Psoas muscle (tissue), 8 donors: Measurements from ENCODE around the gene ATF6. TPM values are rescaled to one million over a fixed set of nuclear protein-coding genes. Genes with fewer than 3 reads are reported as not detected.

Experiments used
- ATAC-seq, 4 donors: fragments of 200-7000 bp; cut with Tn5 transposase; one replicate each; pipeline ENCODE4 v1.9.1; 2020; ENCODE audit warnings: moderate library complexity in 3 of 4, mild to moderate bottlenecking in 2 of 4
- DNase-seq, 2 donors: peaks; one replicate each; pipeline ENCODE4 v3.0.0-alpha.2; 2020
- H3K27ac ChIP-seq: fragments of 200-600 bp; one replicate; pipeline ENCODE4 v1.8.0; 2022
- H3K27me3 ChIP-seq, 3 donors: fragments of 200-600 bp in 1 of 3; one replicate each; pipeline versions ENCODE4 v1.6.1 to v1.8.0; 2013 to 2022; ENCODE audit warnings: low read length in 2 of 3, mild to moderate bottlenecking in 2 of 3, moderate library complexity in 1 of 3; ENCODE audit not compliant: insufficient read depth in 3 of 3
- H3K36me3 ChIP-seq, 2 donors: fragments of 200-600 bp in 1 of 2; one replicate each; pipeline versions ENCODE4 v1.6.1 to v1.8.0; 2013 to 2022; ENCODE audit warnings: low read depth in 1 of 2, mild to moderate bottlenecking in 1 of 2, moderate library complexity in 1 of 2; ENCODE audit not compliant: insufficient read depth in 1 of 2
- H3K4me1 ChIP-seq: fragments of 200-600 bp; one replicate; pipeline ENCODE4 v1.8.0; 2022
- H3K4me3 ChIP-seq: fragments of 200-600 bp; one replicate; pipeline ENCODE4 v1.8.0; 2022; ENCODE audit warnings: mild to moderate bottlenecking
- H3K9me3 ChIP-seq: fragments of 200-600 bp; one replicate; pipeline ENCODE4 v1.8.0; 2022
- WGBS, 3 donors: extraction: QIAGEN DNeasy Blood & Tissue Kit; methylation state at CpG; one replicate each; pipeline versions ENCODE4 v1.1.6 to v1.1.7; 2013; 5-methylcytosine and 5-hydroxymethylcytosine counted together
- intact Hi-C, 2 donors: fragments of 100-400 bp; cut with DNase I; formaldehyde crosslinking; loops; one replicate each; pipeline versions ENCODE4 v1.11.0 to v1.14.2; 2022
- polyA plus RNA-seq, 3 donors: library from polyadenylated mRNA; stranded (reverse); fragments of 200-250 nt; gene quantifications; one replicate each; pipeline ENCODE4 v1.2.3, GENCODE V29; 2013
- total RNA-seq, 4 donors: library from RNA; stranded (reverse); fragmentation: NEBNext Ultra II Directional in 2 of 4; extraction: Animal tissue kit (Norgen Biotek cat#: 25700) in 2 of 4; gene quantifications; one replicate each; pipeline versions ENCODE4 v1.2.1 to v1.2.4, GENCODE V29; 2021 to 2023
- TF ChIP-seq, protein P1 (sequence below): fragments of 200-600 bp; IDR thresholded peaks from one replicate; pipeline ENCODE4 v1.8.0; 2022; ENCODE audit warnings: antibody characterized with exemption
- donor health status: healthy with polysubstance abuse.
- donor health status: DM: no; HTN: no; CAD: no; lungs with moderate emphysema.
- donor health status: Bipolar disorder and iron deficiency.
- donor health status: healthy.
- donor health status: DM: yes; HTN: yes; CAD: no.
- donor health status: DM: no; HTN: no; CAD: no.
- donor health status: DM: no; HTN: no; CAD: no.
- donor health status: DM: yes; HTN: yes; CAD: no.

ATF6 gene
- total and polyA plus RNA-seq, 7 donors = 6.4 to 17.1 (median 11.0) TPM

DNA sequence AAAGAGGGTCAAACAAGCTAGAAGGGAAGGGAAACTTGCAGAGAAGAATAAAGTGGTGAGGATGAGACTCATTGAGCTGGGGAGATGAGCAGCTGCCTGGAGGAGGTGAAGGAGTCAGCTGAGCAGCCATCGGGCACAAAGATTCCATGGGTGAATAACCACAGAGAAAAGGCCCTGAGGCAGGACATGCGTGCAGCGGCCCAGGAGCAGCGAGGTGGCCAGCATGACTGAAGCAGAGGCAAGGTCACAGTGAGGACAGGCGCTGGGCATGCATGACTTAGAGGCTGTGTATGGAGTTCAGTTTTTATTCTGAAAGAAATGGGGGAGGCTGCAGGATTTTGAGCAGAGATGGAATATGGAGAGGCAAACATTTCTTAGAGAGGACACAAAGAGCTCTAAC lies 232.7 kb downstream of the ATF6 start:
- peaks cover 0 to 6% of the 10 kb centered on the region in 2 donors for H3K36me3 ChIP-seq
- intact Hi-C loops = no loop called here
- H3K27ac ChIP-seq = no peak overlapping the region
- TF ChIP-seq, protein P1, sequence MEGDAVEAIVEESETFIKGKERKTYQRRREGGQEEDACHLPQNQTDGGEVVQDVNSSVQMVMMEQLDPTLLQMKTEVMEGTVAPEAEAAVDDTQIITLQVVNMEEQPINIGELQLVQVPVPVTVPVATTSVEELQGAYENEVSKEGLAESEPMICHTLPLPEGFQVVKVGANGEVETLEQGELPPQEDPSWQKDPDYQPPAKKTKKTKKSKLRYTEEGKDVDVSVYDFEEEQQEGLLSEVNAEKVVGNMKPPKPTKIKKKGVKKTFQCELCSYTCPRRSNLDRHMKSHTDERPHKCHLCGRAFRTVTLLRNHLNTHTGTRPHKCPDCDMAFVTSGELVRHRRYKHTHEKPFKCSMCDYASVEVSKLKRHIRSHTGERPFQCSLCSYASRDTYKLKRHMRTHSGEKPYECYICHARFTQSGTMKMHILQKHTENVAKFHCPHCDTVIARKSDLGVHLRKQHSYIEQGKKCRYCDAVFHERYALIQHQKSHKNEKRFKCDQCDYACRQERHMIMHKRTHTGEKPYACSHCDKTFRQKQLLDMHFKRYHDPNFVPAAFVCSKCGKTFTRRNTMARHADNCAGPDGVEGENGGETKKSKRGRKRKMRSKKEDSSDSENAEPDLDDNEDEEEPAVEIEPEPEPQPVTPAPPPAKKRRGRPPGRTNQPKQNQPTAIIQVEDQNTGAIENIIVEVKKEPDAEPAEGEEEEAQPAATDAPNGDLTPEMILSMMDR = no peak
- no peaks in the 10 kb centered on the region for H3K27me3 ChIP-seq
- peaks cover 2% of the 10 kb centered on the region for H3K4me1 ChIP-seq
- ATAC-seq (no peak), DNase-seq (no peak)
- H3K9me3 ChIP-seq = no peaks in the 10 kb centered on the region
- WGBS, 3 donors = 81 to 90% (median 89%) methylated on average over 5 of the region's 5 CpGs
- no peak overlapping the region for H3K4me3 ChIP-seq

DNA sequence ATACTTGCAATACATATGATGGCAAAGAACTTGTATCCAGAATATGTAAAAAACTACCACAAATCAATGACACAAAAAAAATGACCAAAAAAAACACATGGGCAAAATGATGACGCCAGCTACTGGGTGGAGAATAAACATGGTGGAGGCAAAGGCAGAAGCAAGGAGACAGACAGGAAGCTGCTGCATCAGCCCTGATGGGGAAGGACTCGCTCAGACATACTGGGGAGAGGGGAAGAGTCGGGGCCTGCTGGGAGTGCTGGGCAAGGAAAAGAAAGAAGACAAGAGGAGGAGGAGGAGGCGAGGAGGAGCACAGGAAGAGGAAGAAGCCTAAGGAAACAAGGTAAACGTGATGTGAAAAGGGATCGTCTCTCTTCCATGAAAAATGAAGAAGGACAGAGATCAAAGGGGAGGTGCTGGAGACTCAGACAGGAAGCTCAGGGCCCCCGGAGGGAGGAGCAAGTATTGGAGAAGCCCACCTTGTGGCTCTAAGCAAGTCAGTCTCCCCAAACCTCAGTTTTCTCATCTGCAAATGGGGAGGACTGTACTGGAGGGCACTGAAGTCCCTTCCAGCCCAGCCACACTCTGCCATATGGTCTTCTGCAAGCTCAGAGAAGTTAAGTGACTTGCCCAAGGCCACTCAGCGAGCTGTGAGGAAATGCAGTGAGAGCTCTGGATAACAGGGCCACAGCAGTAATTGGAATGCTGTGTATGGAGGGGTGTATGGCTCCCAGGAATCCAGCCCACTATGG lies 233.4 kb downstream of the ATF6 start:
- peaks cover 0 to 6% of the 10 kb centered on the region in 2 donors for H3K36me3 ChIP-seq
- ATAC-seq = no peak
- intact Hi-C loops = no loop called here

DNA sequence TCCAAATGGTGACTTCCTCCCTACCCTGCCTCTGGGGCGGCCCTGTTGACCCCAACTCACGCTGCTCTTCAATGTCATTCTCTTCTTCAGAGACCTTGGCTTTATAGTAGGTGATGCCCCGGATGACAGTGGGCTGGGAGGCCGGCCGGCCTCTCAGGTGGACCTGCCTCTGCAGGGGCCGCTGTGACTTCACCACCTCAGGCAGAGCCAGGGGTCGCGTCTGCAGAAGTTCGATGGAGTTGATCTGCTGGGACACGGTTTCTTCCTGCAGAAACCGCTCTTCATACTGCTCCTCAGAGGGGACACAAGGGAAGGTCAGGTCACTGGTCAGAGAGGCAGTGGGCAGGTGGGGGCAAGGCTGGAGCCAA lies 233.9 kb downstream of the ATF6 start:
- TF ChIP-seq, protein P1 = no peak
- WGBS, 3 donors = 94 to 95% (median 95%) methylated on average over 11 of the region's 11 CpGs
- ATAC-seq = no peak
- no peak overlapping the region for H3K4me3 ChIP-seq
- no peak for DNase-seq
- H3K27me3 ChIP-seq = no peaks in the 10 kb centered on the region
- no peaks in the 10 kb centered on the region for H3K9me3 ChIP-seq
- intact Hi-C loops = no loop called here
- H3K4me1 ChIP-seq = peaks cover 13% of the 10 kb centered on the region
- H3K36me3 ChIP-seq = peaks cover 0 to 6% of the 10 kb centered on the region in 2 donors
- H3K27ac ChIP-seq = no peak overlapping the region

More for the DNA sequence above, 233.4 kb downstream of the ATF6 start:
- Histone ChIP-seq H3K27me3 (no peaks in the 10 kb centered on the region), H3K4me1 (peaks cover 8% of the 10 kb centered on the region), H3K4me3 (no peak overlapping the region), H3K27ac (no peak overlapping the region), H3K9me3 (no peaks in the 10 kb centered on the region)
- no peak for DNase-seq
- TF ChIP-seq, protein P1 = no peak
- WGBS, 3 donors = 73 to 85% (median 83%) methylated on average over 8 of the region's 8 CpGs

DNA sequence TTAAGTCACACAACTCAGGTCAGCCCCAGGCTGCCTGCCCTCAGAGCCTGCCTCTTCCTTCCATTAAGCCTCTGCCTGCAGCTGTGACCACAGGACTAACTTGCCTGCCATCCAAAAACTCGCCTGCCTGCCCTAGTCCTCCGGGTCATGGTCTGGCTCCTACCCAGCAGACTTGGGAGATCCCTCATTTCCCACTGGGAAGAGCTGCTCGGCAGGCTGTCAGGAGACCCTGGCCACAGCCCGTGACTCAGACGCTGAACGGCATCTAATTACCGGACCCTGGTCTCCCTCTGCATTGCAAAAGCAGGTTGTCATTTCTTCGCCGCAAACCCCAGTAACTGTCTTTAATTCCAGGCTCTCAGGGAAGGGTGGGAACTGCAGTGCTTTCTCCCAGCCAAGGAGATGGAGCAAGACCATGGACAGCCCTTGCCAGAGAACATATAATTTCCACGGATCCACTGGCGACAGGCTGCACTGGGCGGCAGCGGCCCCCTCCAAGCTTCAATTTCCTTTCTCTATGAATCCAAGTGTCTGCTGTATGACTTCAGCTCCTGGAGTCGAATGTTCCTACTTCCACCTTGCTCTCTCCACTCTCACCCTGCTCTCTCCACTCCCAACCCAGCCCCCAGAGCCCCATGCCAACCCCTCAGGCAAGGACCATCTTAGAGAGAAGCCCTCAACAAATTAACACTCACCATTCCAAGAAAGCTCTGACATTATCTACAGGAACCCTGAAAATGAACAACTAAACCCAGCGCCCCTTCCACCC lies 237.1 kb downstream of the ATF6 start:
- Histone ChIP-seq H3K4me1 (peaks cover 13% of the 10 kb centered on the region), H3K27me3 (no peaks in the 10 kb centered on the region), H3K9me3 (no peaks in the 10 kb centered on the region), H3K4me3 (peak overlapping the region; percentile 46), H3K27ac (peak overlapping the region; percentile 74), H3K36me3 (no peaks in the 10 kb centered on the region)
- DNase-seq (peak; percentile 86 to 88), ATAC-seq (peak; percentile 79 to 91 (median 82))
- TF ChIP-seq, protein P1 = no peak
- WGBS, 3 donors = 22 to 29% (median 28%) methylated on average over 15 of the region's 15 CpGs
- intact Hi-C loops = no loop called here
